IMR-90 (cell line): Measurements from ENCODE around the gene LPCAT2. TPM values are rescaled to one million over a fixed set of nuclear protein-coding genes. Genes with fewer than 3 reads are reported as not detected.

Source experiments
- ATAC-seq: fragments of 200-7000 bp; cut with Tn5 transposase; 2 replicates; pipeline ENCODE4 v1.9.1; 2020; ENCODE audit warnings: low read depth, mild to moderate bottlenecking, moderate library complexity
- BruUV-seq: library from RNA; stranded (reverse); fragments of 400-500 nt; replicated peaks from 2 replicates; lab custom pipeline; 2021; lab: Mats Ljungman, UMichigan
- CTCF ChIA-PET: fragments of 300-600 bp; formaldehyde crosslinking; extraction: SDS; loops from one replicate; lab custom pipeline; 2021; ENCODE audit warnings: antibody characterized with exemption; lab: Yijun Ruan, JAX
- POLR2A ChIA-PET: fragments of 300-600 bp; sonication (Branson Sonifier 250); formaldehyde crosslinking; loops from one replicate; lab custom pipeline; 2022; ENCODE audit warnings: antibody characterized with exemption; ENCODE audit not compliant: unreplicated experiment; lab: Charles Lee
- DNase-seq: peaks from one replicate; pipeline ENCODE4 v3.0.0; 2013
- H2AFZ ChIP-seq: replicated peaks from 2 replicates; pipeline ENCODE3; 2013; ENCODE audit warnings: low read length, mild to moderate bottlenecking; ENCODE audit not compliant: poor library complexity
- H2AK5ac ChIP-seq: 2 replicates; pipeline ENCODE4 v1.6.1; 2013; ENCODE audit warnings: low read depth, low read length, inconsistent platforms
- H2AK9ac ChIP-seq: replicated peaks from 2 replicates; pipeline ENCODE3; 2013; ENCODE audit warnings: mild to moderate bottlenecking, low read depth, low read length, moderate library complexity; ENCODE audit not compliant: poor library complexity
- H2BK120ac ChIP-seq: 2 replicates; pipeline ENCODE4 v1.6.1; 2013; ENCODE audit warnings: low read depth, low read length, inconsistent platforms
- H2BK15ac ChIP-seq: 3 replicates; pipeline ENCODE4 v1.6.1; 2013; ENCODE audit warnings: low read depth, low read length, inconsistent platforms
- H2BK20ac ChIP-seq: 2 replicates; pipeline ENCODE4 v1.6.1; 2013; ENCODE audit warnings: low read depth, mild to moderate bottlenecking, inconsistent platforms, low read length, moderate library complexity
- H2BK5ac ChIP-seq: 2 replicates; pipeline ENCODE4 v1.6.1; 2013; ENCODE audit warnings: mild to moderate bottlenecking, low read depth, low read length, inconsistent platforms; ENCODE audit not compliant: poor library complexity, severe bottlenecking
- H3K14ac ChIP-seq: replicated peaks from 2 replicates; pipeline ENCODE4 v1.6.1; 2013; ENCODE audit warnings: low read depth, low read length, inconsistent platforms
- H3K18ac ChIP-seq: 2 replicates; pipeline ENCODE4 v1.6.1; 2013; ENCODE audit warnings: low read depth, low read length, control low read depth
- H3K23ac ChIP-seq: 2 replicates; pipeline ENCODE4 v1.6.1; 2013; ENCODE audit warnings: low read depth, low read length, inconsistent platforms
- H3K27ac ChIP-seq: 2 replicates; pipeline ENCODE4 v1.5.1; 2013; ENCODE audit warnings: mild to moderate bottlenecking, control low read depth, low read length; ENCODE audit not compliant: insufficient read depth
- H3K27me3 ChIP-seq: 2 replicates; pipeline ENCODE4 v1.6.1; 2013; ENCODE audit warnings: low read length; ENCODE audit not compliant: control insufficient read depth, insufficient read depth
- H3K36me3 ChIP-seq: 2 replicates; pipeline ENCODE4 v1.6.1; 2013; ENCODE audit warnings: low read length, mixed read lengths; ENCODE audit not compliant: control insufficient read depth, insufficient read depth
- H3K4ac ChIP-seq: 2 replicates; pipeline ENCODE4 v1.6.1; 2013; ENCODE audit warnings: low read depth, low read length, inconsistent platforms
- H3K4me1 ChIP-seq: 2 replicates; pipeline ENCODE4 v1.6.1; 2013; ENCODE audit warnings: low read length, mixed read lengths; ENCODE audit not compliant: control insufficient read depth, insufficient read depth
- H3K4me2 ChIP-seq: 2 replicates; pipeline ENCODE4 v1.6.1; 2013; ENCODE audit warnings: low read depth, mild to moderate bottlenecking, control low read depth, low read length, moderate library complexity
- H3K4me3 ChIP-seq: 2 replicates; pipeline ENCODE4 v1.5.1; 2013; ENCODE audit warnings: low read depth, mild to moderate bottlenecking, control low read depth, low read length, moderate library complexity; ENCODE audit not compliant: insufficient read depth
- H3K56ac ChIP-seq: 2 replicates; pipeline ENCODE4 v1.6.1; 2013; ENCODE audit warnings: low read length, inconsistent platforms; ENCODE audit not compliant: insufficient read depth; ENCODE audit errors: extremely low read depth
- H3K79me1 ChIP-seq, 2 experiments: 2 replicates each; pipeline ENCODE4 v1.6.1; 2013; ENCODE audit warnings: low read length in 2 of 2, inconsistent platforms in 1 of 2, low read depth in 1 of 2
- H3K9ac ChIP-seq: 2 replicates; pipeline ENCODE4 v1.6.1; 2013; ENCODE audit warnings: low read depth, low read length, control low read depth
- H3K9me1 ChIP-seq: 2 replicates; pipeline ENCODE4 v1.6.1; 2013; ENCODE audit warnings: low read length, inconsistent platforms; ENCODE audit not compliant: insufficient read depth
- H3K9me3 ChIP-seq: 2 replicates; pipeline ENCODE4 v1.6.1; 2013; ENCODE audit warnings: low read length; ENCODE audit not compliant: control insufficient read depth, insufficient read depth
- H4K20me1 ChIP-seq: 2 replicates; pipeline ENCODE4 v1.6.1; 2013; ENCODE audit warnings: low read length, inconsistent platforms; ENCODE audit not compliant: insufficient read depth
- H4K5ac ChIP-seq: 2 replicates; pipeline ENCODE4 v1.6.1; 2013; ENCODE audit warnings: mild to moderate bottlenecking, low read depth, low read length, control low read depth
- H4K8ac ChIP-seq, 2 experiments: 2 replicates each; pipeline ENCODE4 v1.6.1; 2013; ENCODE audit warnings: low read depth in 2 of 2, low read length in 2 of 2, control low read depth in 1 of 2, inconsistent platforms in 1 of 2
- H4K91ac ChIP-seq: 2 replicates; pipeline ENCODE4 v1.6.1; 2013; ENCODE audit warnings: low read depth, low read length, inconsistent platforms; ENCODE audit not compliant: insufficient read depth
- BHLHE40 ChIP-seq: fragments of 150-350 bp; IDR thresholded peaks from 2 replicates; pipeline ENCODE4 v1.6.1; 2016; ENCODE audit warnings: mild to moderate bottlenecking, low read depth, low read length
- CEBPB ChIP-seq: IDR thresholded peaks from 2 replicates; pipeline ENCODE4 v1.6.1; 2012; ENCODE audit warnings: low read depth, low read length, improper control_type of control experiment
- CHD1 ChIP-seq: IDR thresholded peaks from 2 replicates; pipeline ENCODE4 v1.6.1; 2012; ENCODE audit warnings: low read depth, low read length, improper control_type of control experiment
- FOS ChIP-seq: fragments of 150-350 bp; IDR thresholded peaks from 2 replicates; pipeline ENCODE4 v1.6.1; 2016; ENCODE audit warnings: low read depth, low read length
- MAFK ChIP-seq: IDR thresholded peaks from 2 replicates; pipeline ENCODE4 v1.6.1; 2012; ENCODE audit warnings: low read depth, low read length, improper control_type of control experiment
- MAZ ChIP-seq: IDR thresholded peaks from 2 replicates; pipeline ENCODE4 v1.6.1; 2012; ENCODE audit warnings: low read depth, mild to moderate bottlenecking, low read length, improper control_type of control experiment, moderate library complexity, borderline replicate concordance
- MXI1 ChIP-seq: IDR thresholded peaks from 2 replicates; pipeline ENCODE4 v1.6.1; 2012; ENCODE audit warnings: low read depth, mild to moderate bottlenecking, low read length, moderate library complexity, borderline replicate concordance
- NFE2L2 ChIP-seq: fragments of 150-350 bp; IDR thresholded peaks from 2 replicates; pipeline ENCODE4 v1.6.1; 2016; ENCODE audit warnings: low read depth, mild to moderate bottlenecking, low read length
- POLR2A ChIP-seq: IDR thresholded peaks from 2 replicates; pipeline ENCODE4 v1.6.1; 2012; ENCODE audit warnings: mild to moderate bottlenecking, low read depth, low read length
- RAD21 ChIP-seq: IDR thresholded peaks from 2 replicates; pipeline ENCODE4 v1.6.1; 2012; ENCODE audit warnings: low read length, improper control_type of control experiment
- RCOR1 ChIP-seq: IDR thresholded peaks from 2 replicates; pipeline ENCODE4 v1.6.1; 2012; ENCODE audit warnings: mild to moderate bottlenecking, low read length, improper control_type of control experiment; ENCODE audit not compliant: insufficient replicate concordance
- RFX5 ChIP-seq: IDR thresholded peaks from 2 replicates; pipeline ENCODE4 v1.8.0; 2012; ENCODE audit warnings: low read depth, mild to moderate bottlenecking, low read length, moderate library complexity
- SMC3 ChIP-seq: fragments of 150-350 bp; IDR thresholded peaks from 2 replicates; pipeline ENCODE4 v1.6.1; 2016; ENCODE audit warnings: low read depth, mild to moderate bottlenecking, antibody characterized with exemption, low read length, moderate library complexity
- WGBS, 2 experiments: methylation state at CpG; one replicate each; pipeline versions ENCODE4 v1.1.5 to v1.1.7; 2013; ENCODE audit warnings: missing lambda C conversion rate in 2 of 2; ENCODE audit not compliant: insufficient read length in 1 of 2; ENCODE audit errors: extremely low coverage in 2 of 2; 5-methylcytosine and 5-hydroxymethylcytosine counted together
- dilution Hi-C: fragments of 300-500 bp; cut with HindIII; formaldehyde crosslinking; loops from one replicate; pipeline ENCODE4 v1.14.3; 2018; ENCODE audit warnings: low sequenced_read_pairs; ENCODE audit not compliant: unreplicated experiment
- in situ Hi-C: fragments of 300-500 bp; cut with MboI; formaldehyde crosslinking; loops from 3 replicates; pipeline ENCODE4 v1.14.3; 2019; ENCODE audit warnings: low sequenced_read_pairs, inconsistent platforms, mixed read lengths
- intact Hi-C: fragments of 100-400 bp; cut with micrococcal nuclease; formaldehyde crosslinking; loops from 2 replicates; pipeline ENCODE4 v1.10.0; 2022
- polyA plus RNA-seq, 3 experiments: library from polyadenylated mRNA; depleted of rRNA; stranded (reverse); fragments of >200 nt; gene quantifications; 2 replicates each; pipeline ENCODE4 v1.2.3, GENCODE V29; 2012; ENCODE audit warnings: low replicate concordance in 1 of 3
- total RNA-seq: library from RNA; depleted of rRNA; stranded (reverse); fragments of >200 nt; gene quantifications from 2 replicates; pipeline ENCODE4 v1.2.3, GENCODE V29; 2012
- TF ChIP-seq, protein P1 (sequence below): conservative IDR thresholded peaks from 2 replicates; pipeline ENCODE4 v1.5.1; 2012; ENCODE audit warnings: mild to moderate bottlenecking, low read depth, low read length, improper control_type of control experiment
- TF ChIP-seq, protein P2 (sequence below): fragments of 150-350 bp; IDR thresholded peaks from 2 replicates; pipeline ENCODE4 v1.6.1; 2016; ENCODE audit warnings: low read depth, mild to moderate bottlenecking, low read length, moderate library complexity, borderline replicate concordance
- TF ChIP-seq, protein P3 (sequence below): fragments of 150-350 bp; IDR thresholded peaks from 2 replicates; pipeline ENCODE4 v1.6.1; 2017; ENCODE audit warnings: mild to moderate bottlenecking, antibody characterized with exemption, low read length, low read depth

Gene LPCAT2
- total and polyA plus RNA-seq, 2 of the 4 experiments (the other 2 are of a cell fraction): 8.6 to 8.7 TPM

DNA sequence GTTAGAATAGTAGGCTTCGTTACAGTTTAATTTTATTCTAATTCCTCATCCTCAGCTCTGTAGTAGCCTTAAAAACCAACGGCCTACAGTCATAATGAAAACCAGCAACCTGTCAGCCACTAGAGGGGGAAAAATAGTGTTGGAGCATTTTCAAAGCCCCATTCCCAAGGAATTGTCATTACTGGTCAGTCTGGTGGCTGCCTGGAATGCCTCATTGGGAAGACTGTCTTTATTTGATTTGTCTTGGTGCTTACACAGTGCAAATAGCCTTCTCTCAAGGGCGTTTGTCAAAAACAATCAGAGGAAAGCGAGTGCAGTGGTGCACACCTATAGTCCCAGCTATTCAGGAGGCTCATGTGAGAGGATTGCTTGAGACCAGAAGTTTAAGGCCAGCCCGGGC lies 4.7 kb downstream of the LPCAT2 start:
- Histone ChIP-seq H3K4me3 (no peak overlapping the region), H3K4ac (no peak overlapping the region; the same call in 1 of the 2 replicates), H3K4me2 (no peak overlapping the region), H3K18ac (no peak overlapping the region), H3K9me1 (0 out of 2 replicates have a peak, but pooled peaks cover 3% of the 10 kb centered on the region), H3K9me3 (no peaks in the 10 kb centered on the region), H3K79me1 (peaks cover 9 to 28% of the 10 kb centered on the region in 2 experiments; a peak in 2 of 4 replicates), H3K9ac (no peak overlapping the region), H3K23ac (no peak overlapping the region), H3K14ac (no peak overlapping the region), H3K56ac (no peak overlapping the region), H4K8ac (no peak overlapping the region), H2AFZ (no peak overlapping the region), H4K5ac (no peak overlapping the region), H4K20me1 (no peaks in the 10 kb centered on the region), H3K36me3 (peaks cover 1% of the 10 kb centered on the region; the same call in 1 of the 2 replicates), H2BK120ac (no peak overlapping the region), H3K4me1 (no peaks in the 10 kb centered on the region), H2AK9ac (no peak overlapping the region), H2BK15ac (no peak overlapping the region), H4K91ac (no peak overlapping the region), H2BK5ac (no peak overlapping the region), H3K27ac (no peak overlapping the region), H3K27me3 (no peaks in the 10 kb centered on the region), H2AK5ac (no peak overlapping the region), H2BK20ac (no peak overlapping the region)
- ChIA-PET CTCF (interaction anchor here (0.6 to 1.7 kb wide), 3 partner anchors 8 to 36 kb away, joined by 3 to 4 read pairs (median 4); no protein-coding TSS in a partner anchor), POLR2A (no interaction called here)
- no CpG with 5 or more reads among the region's 5 CpGs for WGBS, 2 experiments
- no peak for ATAC-seq
- intact Hi-C loops: no loop called here
- dilution Hi-C loops: no loop called here
- in situ Hi-C loops: no loop called here
- TF ChIP-seq SMC3: no peak
- no peak for TF ChIP-seq CEBPB
- TF ChIP-seq, protein P1, sequence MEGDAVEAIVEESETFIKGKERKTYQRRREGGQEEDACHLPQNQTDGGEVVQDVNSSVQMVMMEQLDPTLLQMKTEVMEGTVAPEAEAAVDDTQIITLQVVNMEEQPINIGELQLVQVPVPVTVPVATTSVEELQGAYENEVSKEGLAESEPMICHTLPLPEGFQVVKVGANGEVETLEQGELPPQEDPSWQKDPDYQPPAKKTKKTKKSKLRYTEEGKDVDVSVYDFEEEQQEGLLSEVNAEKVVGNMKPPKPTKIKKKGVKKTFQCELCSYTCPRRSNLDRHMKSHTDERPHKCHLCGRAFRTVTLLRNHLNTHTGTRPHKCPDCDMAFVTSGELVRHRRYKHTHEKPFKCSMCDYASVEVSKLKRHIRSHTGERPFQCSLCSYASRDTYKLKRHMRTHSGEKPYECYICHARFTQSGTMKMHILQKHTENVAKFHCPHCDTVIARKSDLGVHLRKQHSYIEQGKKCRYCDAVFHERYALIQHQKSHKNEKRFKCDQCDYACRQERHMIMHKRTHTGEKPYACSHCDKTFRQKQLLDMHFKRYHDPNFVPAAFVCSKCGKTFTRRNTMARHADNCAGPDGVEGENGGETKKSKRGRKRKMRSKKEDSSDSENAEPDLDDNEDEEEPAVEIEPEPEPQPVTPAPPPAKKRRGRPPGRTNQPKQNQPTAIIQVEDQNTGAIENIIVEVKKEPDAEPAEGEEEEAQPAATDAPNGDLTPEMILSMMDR: no peak
- no peak for TF ChIP-seq CHD1
- TF ChIP-seq NFE2L2: no peak
- TF ChIP-seq, protein P2, sequence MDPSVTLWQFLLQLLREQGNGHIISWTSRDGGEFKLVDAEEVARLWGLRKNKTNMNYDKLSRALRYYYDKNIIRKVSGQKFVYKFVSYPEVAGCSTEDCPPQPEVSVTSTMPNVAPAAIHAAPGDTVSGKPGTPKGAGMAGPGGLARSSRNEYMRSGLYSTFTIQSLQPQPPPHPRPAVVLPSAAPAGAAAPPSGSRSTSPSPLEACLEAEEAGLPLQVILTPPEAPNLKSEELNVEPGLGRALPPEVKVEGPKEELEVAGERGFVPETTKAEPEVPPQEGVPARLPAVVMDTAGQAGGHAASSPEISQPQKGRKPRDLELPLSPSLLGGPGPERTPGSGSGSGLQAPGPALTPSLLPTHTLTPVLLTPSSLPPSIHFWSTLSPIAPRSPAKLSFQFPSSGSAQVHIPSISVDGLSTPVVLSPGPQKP: no peak
- no peak for TF ChIP-seq MAFK
- TF ChIP-seq FOS: no peak
- TF ChIP-seq RAD21: no peak
- no peak for TF ChIP-seq RCOR1
- no peak for TF ChIP-seq MAZ
- TF ChIP-seq, protein P3, sequence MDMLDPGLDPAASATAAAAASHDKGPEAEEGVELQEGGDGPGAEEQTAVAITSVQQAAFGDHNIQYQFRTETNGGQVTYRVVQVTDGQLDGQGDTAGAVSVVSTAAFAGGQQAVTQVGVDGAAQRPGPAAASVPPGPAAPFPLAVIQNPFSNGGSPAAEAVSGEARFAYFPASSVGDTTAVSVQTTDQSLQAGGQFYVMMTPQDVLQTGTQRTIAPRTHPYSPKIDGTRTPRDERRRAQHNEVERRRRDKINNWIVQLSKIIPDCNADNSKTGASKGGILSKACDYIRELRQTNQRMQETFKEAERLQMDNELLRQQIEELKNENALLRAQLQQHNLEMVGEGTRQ: no peak
- no peak for TF ChIP-seq RFX5
- no peak for TF ChIP-seq POLR2A
- no peak for TF ChIP-seq MXI1
- TF ChIP-seq BHLHE40: no peak
- no TSS peak for BruUV-seq
- DNase-seq: no peak
